ENCODE measurements around the gene NDUFB1. TPM values are rescaled to one million over a fixed set of nuclear protein-coding genes. Genes with fewer than 3 reads are reported as not detected.

Gene NDUFB1
- total RNA-seq, 2 experiments from 2014 or later, result 68.9 to 118 TPM

DNA sequence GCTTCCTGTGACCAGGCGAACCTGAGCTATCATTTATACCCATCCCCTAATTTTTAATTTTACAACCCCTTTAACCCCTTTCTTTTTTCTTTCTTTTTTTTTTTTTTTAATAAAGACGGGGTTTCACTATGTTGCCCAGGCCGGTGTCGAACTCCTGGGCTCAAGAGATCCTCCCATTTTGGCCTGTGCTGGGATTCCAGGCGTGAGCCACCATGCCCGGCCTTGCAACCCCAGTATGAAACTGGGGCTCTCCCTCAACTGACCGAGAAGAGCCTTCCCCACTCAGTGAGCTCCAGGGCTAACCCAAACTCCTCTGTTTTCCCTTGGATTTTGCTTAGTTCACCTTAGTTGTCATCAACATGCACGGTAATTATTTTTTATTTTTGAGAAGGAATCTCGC, 1.3 kb upstream of the NDUFB1 start:
- CTCF ChIA-PET, result interaction anchor here (0.6 to 13.1 kb wide), 6 partner anchors 8 to 529 kb away, joined by 3 to 125 read pairs (median 4); partner anchors contain the start of gene ATXN3
- Mint-ChIP-seq H3K9me3 (ENCODE audit: low read depth) (no peaks in the 10 kb centered on the region), H3K4me3 (peak overlapping the region; percentile 77), H3K27ac (peak overlapping the region; percentile 100), H3K27me3 (no peaks in the 10 kb centered on the region), H3K4me1 (peaks cover 43% of the 10 kb centered on the region), H3K36me3 (ENCODE audit: low read depth) (peaks cover 40% of the 10 kb centered on the region)
- ATAC-seq (no peak), DNase-seq (no peak)
- intact Hi-C loops (cut with DNase I, micrococcal nuclease), result loop anchor here in 1 of 2 experiments (5.0 kb wide), 3 partner anchors 285 to 555 kb away; no protein-coding TSS in a partner anchor
- POLR2A ChIA-PET, result interaction anchor here (0.5 to 7.3 kb wide), 6 partner anchors 15 to 798 kb away, joined by 3 to 59 read pairs (median 3); partner anchors contain the start of gene ATXN3

DNA sequence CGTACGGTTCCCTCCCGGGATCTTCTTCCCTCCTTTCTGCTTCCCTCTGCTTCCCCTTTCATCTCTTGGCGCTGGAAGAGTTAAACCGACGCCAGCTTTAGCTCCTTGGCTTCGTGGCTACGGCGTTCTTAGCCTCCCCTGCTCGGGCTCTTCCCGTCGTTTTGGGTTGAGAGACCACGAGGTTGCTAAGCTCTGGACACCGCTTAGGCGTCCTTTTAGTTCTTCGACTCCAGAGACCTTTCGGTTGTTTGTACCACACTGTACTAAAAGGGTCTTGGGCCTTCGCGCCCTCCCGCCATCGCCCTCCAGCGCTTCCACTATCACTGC, 808 bp upstream of the NDUFB1 start:
- intact Hi-C loops (cut with DNase I, micrococcal nuclease), result loop anchor here in 1 of 2 experiments (5.0 kb wide), 3 partner anchors 285 to 555 kb away; no protein-coding TSS in a partner anchor
- Mint-ChIP-seq H3K27me3 (no peaks in the 10 kb centered on the region), H3K4me1 (peaks cover 39% of the 10 kb centered on the region), H3K4me3 (peak overlapping the region; percentile 77), H3K27ac (peak overlapping the region; percentile 100), H3K9me3 (ENCODE audit: low read depth) (no peaks in the 10 kb centered on the region), H3K36me3 (ENCODE audit: low read depth) (peaks cover 38% of the 10 kb centered on the region)
- DNase-seq (peak; percentile 25), ATAC-seq (peak; percentile 6)
- ChIA-PET POLR2A (interaction anchor here (0.5 to 7.3 kb wide), 4 partner anchors 11 to 798 kb away, joined by 3 to 59 read pairs (median 5); partner anchors contain the start of gene ATXN3), CTCF (interaction anchor here (0.6 to 13.1 kb wide), 6 partner anchors 9 to 530 kb away, joined by 3 to 125 read pairs (median 4); partner anchors contain the start of gene ATXN3)

DNA sequence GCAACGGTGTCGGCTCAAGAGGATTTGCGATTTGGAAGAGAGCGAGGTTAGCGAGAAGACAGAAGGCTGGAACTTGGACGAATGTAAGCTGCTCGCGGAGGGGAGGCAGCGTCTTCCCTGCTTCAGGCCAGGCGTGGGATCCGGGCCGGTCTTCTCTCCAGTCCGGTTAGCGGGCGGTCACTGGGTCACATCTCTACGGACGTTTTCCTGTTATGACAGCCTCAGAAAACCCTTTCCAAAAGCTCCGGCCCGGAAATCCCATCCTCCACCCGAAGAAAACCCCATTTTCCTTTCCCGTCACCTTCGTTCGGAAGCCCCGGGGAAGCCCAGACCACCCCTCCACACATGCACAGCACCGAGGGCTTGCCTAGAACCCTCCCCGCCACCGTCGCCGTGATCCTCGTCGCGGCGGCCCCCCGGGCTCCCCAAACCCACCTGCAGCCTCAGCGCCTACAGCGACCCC, 268 bp downstream of the NDUFB1 start:
- intact Hi-C loops (cut with DNase I, micrococcal nuclease), result loop anchor here (1.0 to 5.0 kb wide), 6 partner anchors 15 to 673 kb away; partner anchors contain the start of genes ATXN3 (in 2 of the 2), GOLGA5 (in 1 of the 2) and TRIP11 (in 1 of the 2)
- H3K27me3 Mint-ChIP-seq, result no peaks in the 10 kb centered on the region
- POLR2A ChIA-PET, result interaction anchor here (0.5 to 7.3 kb wide), 9 partner anchors 12 to 894 kb away, joined by 3 to 59 read pairs (median 4); partner anchors contain the start of genes ATXN3 and TRIP11
- no peak for DNase-seq
- H3K27ac Mint-ChIP-seq, result peak overlapping the region; percentile 100
- peak overlapping the region; percentile 77 for H3K4me3 Mint-ChIP-seq
- no peaks in the 10 kb centered on the region for H3K9me3 Mint-ChIP-seq (ENCODE audit: low read depth)
- ATAC-seq, result peak; percentile 19
- peaks cover 36% of the 10 kb centered on the region for H3K36me3 Mint-ChIP-seq (ENCODE audit: low read depth)
- CTCF ChIA-PET, result interaction anchor here (0.6 to 13.1 kb wide), 11 partner anchors 13 to 1308 kb away, joined by 3 to 125 read pairs (median 3); partner anchors contain the start of genes ATXN3 and TRIP11
- H3K4me1 Mint-ChIP-seq, result peaks cover 33% of the 10 kb centered on the region

DNA sequence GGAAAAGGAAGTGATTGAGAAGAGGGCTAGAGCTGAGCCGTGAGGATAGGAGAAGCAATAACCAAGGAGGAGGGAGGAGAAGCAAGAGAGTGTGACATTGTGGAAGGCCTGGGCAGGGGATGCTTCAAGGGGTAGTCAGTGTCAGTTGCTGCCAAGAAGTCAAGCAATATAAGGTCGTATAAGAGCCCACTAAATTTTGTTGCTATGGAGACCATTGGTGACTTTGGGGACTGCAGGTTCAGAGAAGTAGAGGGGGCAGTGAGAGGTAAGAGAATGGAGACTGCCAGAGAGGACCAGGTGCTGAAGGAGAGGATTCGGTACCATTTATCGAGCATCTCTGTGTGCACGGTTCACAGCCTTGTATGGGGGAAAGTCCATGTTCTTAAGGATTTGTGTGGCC, 12.0 kb downstream of the NDUFB1 start:
- H3K27ac Mint-ChIP-seq, result no peak overlapping the region
- H3K9me3 Mint-ChIP-seq (ENCODE audit: low read depth), result no peaks in the 10 kb centered on the region
- no peak overlapping the region for H3K4me3 Mint-ChIP-seq
- H3K27me3 Mint-ChIP-seq, result no peaks in the 10 kb centered on the region
- ChIA-PET POLR2A (interaction anchor here (0.6 to 5.6 kb wide), 2 partner anchors 13 to 16 kb away, joined by 6 to 59 read pairs; partner anchors contain the start of genes CPSF2 and NDUFB1), CTCF (interaction anchor here (1.7 to 5.5 kb wide), 2 partner anchors 13 to 69 kb away, joined by 5 to 125 read pairs; partner anchors contain the start of genes CPSF2, NDUFB1 and TRIP11)
- DNase-seq, result no peak
- intact Hi-C loops (cut with DNase I, micrococcal nuclease), result loop anchor here in 1 of 2 experiments (5.0 kb wide), 2 partner anchors 568 to 1352 kb away; no protein-coding TSS in a partner anchor
- peaks cover 26% of the 10 kb centered on the region for H3K4me1 Mint-ChIP-seq
- H3K36me3 Mint-ChIP-seq (ENCODE audit: low read depth), result no peaks in the 10 kb centered on the region
- ATAC-seq, result no peak

DNA sequence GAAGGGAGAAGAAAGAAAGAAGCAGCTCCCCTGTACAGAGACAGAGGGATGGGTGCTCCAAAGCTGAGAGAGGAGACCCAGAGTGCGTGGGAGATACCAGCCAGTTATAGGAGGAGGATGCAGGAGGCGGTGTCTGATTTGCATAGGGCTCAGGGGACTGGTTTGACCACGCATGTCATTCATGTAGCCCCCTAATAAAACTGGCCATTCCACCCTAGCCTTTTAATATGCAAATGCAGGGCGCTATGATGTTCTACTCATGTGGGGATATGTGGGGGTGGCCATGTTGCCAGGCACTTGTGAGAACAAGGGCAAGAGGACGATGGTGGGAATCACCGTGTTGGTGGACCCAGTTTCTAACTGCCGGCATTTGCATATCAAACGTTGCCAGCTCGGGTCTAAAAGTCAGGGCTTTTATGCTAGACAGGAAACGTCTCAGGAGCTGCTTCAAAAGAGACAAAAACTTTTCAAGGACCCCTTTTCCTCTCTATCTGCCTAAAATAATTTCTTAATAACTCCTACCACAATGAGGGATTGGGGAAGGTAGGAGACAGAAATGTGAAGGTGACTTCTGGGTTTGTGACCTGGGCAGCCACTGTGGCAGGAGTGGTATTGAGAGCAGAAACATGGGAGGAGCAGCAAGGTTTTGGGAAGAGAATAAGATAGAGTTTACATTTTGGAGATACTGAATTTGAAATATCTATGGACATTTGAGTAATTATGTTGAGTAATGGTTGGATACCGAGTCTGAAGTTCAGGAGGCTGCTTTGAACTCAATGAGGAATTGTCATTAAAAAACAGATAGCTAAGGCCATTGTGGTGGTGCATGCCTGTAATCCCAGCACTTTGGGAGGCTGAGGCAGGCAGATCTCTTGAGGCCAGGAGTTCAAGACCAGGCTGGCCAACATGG, 12.9 kb downstream of the NDUFB1 start:
- H3K4me3 Mint-ChIP-seq, result no peak overlapping the region
- intact Hi-C loops (cut with DNase I, micrococcal nuclease), result loop anchor here in 1 of 2 experiments (5.0 kb wide), 2 partner anchors 569 to 1351 kb away; no protein-coding TSS in a partner anchor
- H3K27me3 Mint-ChIP-seq, result no peaks in the 10 kb centered on the region

DNA sequence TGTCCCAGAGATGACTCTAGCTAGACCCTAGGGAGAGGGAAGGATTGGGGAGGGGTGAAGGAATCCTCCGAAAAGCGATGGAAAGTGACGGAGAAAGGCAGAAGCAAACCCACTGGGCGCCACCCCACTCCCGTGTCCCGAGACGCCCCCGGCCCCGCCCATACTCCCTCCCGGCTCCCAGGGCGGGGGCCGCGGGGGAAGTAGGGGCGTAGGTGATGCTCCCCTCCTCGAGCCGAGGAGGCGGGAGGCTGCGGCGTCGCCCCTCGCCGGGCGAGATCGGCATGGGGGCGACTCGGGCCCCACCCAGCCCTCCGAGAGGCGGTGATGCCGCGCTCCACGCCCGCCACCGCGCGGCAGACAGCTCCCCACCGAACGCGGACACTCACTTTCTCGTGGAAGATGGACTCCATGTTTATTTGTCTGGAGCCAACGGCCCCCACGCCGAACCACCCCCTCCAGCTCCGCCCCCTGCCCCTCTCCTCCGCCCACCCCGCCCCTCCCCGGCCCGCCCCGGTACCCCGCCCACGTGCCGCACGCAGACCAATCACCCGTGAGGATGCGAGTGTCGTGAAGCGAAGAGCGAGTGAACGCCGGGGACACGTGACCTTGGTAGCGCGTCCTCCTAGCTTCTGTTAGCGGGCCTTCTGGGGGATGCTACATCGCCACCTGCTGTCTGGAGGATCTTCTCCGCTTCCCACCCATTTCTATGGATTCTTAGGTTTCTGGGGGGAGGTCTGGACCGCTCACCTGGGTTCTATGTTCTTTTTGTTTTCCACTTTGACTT, 15.2 kb downstream of the NDUFB1 start, which contains the start of gene ATXN3:
Gene ATXN3, minus strand, starts transcription at position 440 of the 784 bp plus-strand sequence. Its CDS starts 30 bp downstream, at position 410.
- no peaks in the 10 kb centered on the region for H3K27me3 Mint-ChIP-seq
- DNase-seq (peak; percentile 98), ATAC-seq (peak; percentile 97)
- peaks cover 2% of the 10 kb centered on the region for H3K36me3 Mint-ChIP-seq (ENCODE audit: low read depth)
- ChIA-PET CTCF (interaction anchor here (0.6 to 5.5 kb wide), 12 partner anchors 9 to 518 kb away, joined by 3 to 125 read pairs (median 3); partner anchors contain the start of genes CPSF2, NDUFB1 and TRIP11), POLR2A (interaction anchor here (0.6 to 5.6 kb wide), 6 partner anchors 11 to 741 kb away, joined by 3 to 59 read pairs (median 6); partner anchors contain the start of genes CPSF2, NDUFB1 and TRIP11)
- H3K4me3 Mint-ChIP-seq, result peak within 1 kb of the TSS; percentile 90
- intact Hi-C loops (cut with DNase I, micrococcal nuclease), result loop anchor here (1.0 to 5.0 kb wide), 8 partner anchors 15 to 1349 kb away; partner anchors contain the start of genes CPSF2 (in 2 of the 2), NDUFB1 (in 2 of the 2), TRIP11 (in 2 of the 2) and GOLGA5 (in 1 of the 2)
- H3K27ac Mint-ChIP-seq, result peak within 1 kb of the TSS; percentile 92
- no peaks in the 10 kb centered on the region for H3K9me3 Mint-ChIP-seq (ENCODE audit: low read depth)
- peaks cover 42% of the 10 kb centered on the region for H3K4me1 Mint-ChIP-seq

More for the DNA sequence above, 12.9 kb downstream of the NDUFB1 start:
- Mint-ChIP-seq H3K9me3 (ENCODE audit: low read depth) (no peaks in the 10 kb centered on the region), H3K27ac (peak overlapping the region; percentile 49), H3K36me3 (ENCODE audit: low read depth) (no peaks in the 10 kb centered on the region), H3K4me1 (peaks cover 30% of the 10 kb centered on the region)
- POLR2A ChIA-PET, result interaction anchor here (0.6 to 5.6 kb wide), 4 partner anchors 14 to 712 kb away, joined by 3 to 59 read pairs (median 4); partner anchors contain the start of genes CPSF2 and NDUFB1
- ATAC-seq, result no peak
- DNase-seq, result peak; percentile 38
- CTCF ChIA-PET, result interaction anchor here (0.7 to 5.5 kb wide), 5 partner anchors 9 to 1259 kb away, joined by 3 to 125 read pairs (median 4); partner anchors contain the start of genes CPSF2, NDUFB1 and TRIP11

DNA sequence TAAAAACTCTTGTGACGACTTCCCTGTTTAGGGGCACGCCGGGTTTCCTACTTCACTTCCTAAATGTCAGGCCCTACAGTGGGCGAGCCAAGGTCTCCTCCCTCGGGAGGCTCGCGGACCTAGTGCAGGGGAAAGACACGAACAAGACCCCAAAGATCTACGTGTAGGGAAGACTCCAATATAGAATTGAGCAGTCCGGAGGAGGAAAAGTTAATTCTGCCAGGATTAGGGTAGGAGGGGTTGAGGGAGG, 15.7 kb downstream of the NDUFB1 start:
- ATAC-seq, result no peak
- Mint-ChIP-seq H3K36me3 (ENCODE audit: low read depth) (peaks cover 2% of the 10 kb centered on the region), H3K27ac (peak overlapping the region; percentile 91), H3K9me3 (ENCODE audit: low read depth) (no peaks in the 10 kb centered on the region), H3K27me3 (no peaks in the 10 kb centered on the region), H3K4me3 (peak overlapping the region; percentile 90), H3K4me1 (peaks cover 42% of the 10 kb centered on the region)
- peak; percentile 24 for DNase-seq
- CTCF ChIA-PET, result interaction anchor here (0.8 to 5.5 kb wide), 4 partner anchors 15 to 130 kb away, joined by 3 to 125 read pairs (median 3); partner anchors contain the start of genes CPSF2 and NDUFB1
- POLR2A ChIA-PET, result interaction anchor here (0.6 to 5.6 kb wide), 3 partner anchors 16 to 71 kb away, joined by 4 to 59 read pairs (median 8); partner anchors contain the start of genes CPSF2, NDUFB1 and TRIP11
- intact Hi-C loops (cut with DNase I, micrococcal nuclease), result loop anchor here (1.0 to 5.0 kb wide), 8 partner anchors 15 to 1349 kb away; partner anchors contain the start of genes CPSF2 (in 2 of the 2), NDUFB1 (in 2 of the 2), TRIP11 (in 2 of the 2) and GOLGA5 (in 1 of the 2)

DNA sequence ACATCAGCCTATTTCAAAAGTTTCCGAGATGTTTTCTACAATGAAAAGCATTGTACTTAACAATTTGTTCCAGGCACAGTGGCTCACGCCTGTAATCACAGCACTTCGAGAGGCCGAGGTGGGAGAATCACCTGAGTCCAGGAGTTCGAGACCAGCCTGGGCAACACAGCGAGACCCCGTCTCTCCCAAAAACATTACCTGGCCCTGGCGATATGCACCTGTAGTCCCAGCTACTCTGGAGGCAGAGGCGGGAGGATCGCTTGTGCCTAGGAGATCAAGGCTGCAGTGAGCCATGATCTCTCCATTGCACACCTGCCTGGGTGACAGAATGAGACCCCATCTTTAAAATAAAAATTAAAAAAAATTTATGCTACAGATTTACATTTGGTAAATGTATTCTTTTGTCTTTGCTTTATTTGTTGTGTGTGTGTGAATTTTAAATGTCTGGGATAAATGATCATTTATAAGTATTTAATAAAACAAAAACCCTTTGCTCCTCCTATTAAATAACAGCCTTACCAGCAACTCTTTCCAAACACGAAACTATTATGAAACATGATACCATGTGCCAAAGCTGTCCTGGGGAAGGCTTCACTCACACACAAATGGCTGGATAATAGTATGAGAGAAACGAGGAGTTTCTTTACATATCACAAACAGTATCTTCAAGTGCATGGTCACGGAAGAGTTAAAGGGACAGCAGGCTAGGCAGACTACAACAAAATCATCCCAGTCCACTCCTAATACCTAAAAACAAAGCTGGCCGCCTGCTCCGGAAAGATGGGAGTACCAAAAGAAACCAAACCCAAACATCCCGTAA, 16.2 kb downstream of the NDUFB1 start:
- Mint-ChIP-seq H3K4me3 (peak overlapping the region; percentile 90), H3K27me3 (no peaks in the 10 kb centered on the region), H3K4me1 (peaks cover 42% of the 10 kb centered on the region), H3K36me3 (ENCODE audit: low read depth) (peaks cover 2% of the 10 kb centered on the region), H3K27ac (peak overlapping the region; percentile 91), H3K9me3 (ENCODE audit: low read depth) (no peaks in the 10 kb centered on the region)
- ChIA-PET POLR2A (interaction anchor here (0.6 to 5.6 kb wide), 3 partner anchors 17 to 71 kb away, joined by 4 to 59 read pairs (median 8); partner anchors contain the start of genes CPSF2, NDUFB1 and TRIP11), CTCF (interaction anchor here (1.1 to 5.5 kb wide), 3 partner anchors 14 to 65 kb away, joined by 3 to 125 read pairs (median 3); partner anchors contain the start of genes CPSF2 and NDUFB1)
- DNase-seq (no peak), ATAC-seq (no peak)
- intact Hi-C loops (cut with DNase I, micrococcal nuclease), result loop anchor here in 1 of 2 experiments (5.0 kb wide), 2 partner anchors 572 to 1348 kb away; no protein-coding TSS in a partner anchor

DNA sequence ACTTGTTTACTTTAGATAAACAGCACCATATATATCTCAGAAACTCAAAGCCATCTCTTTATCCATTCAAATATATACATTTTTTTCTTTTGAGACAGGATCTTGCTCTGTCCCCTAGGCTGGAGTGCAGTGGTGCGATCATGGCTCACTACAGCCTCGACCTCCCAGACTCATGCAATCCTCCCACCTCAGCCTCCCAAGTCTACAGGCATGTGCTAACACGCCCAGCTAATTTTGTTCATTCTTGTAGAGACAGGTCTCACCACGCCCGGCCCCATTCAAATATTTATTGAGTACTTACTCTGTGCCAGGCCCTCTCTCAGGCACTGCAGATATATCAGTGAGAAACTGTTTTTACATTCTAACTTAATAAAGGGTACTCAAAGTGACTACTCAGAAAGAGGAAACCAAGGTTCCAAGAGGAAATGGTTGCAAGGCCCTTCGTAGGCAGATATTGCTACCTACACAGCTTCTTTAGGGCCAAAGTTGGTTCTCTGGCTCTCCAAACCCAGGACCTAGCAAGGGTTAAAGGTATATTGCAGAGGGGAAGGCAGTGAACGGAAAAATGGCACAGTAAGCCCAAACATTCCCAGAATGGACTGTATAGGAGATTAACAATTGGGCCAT, 18.0 kb downstream of the NDUFB1 start:
- Mint-ChIP-seq H3K36me3 (ENCODE audit: low read depth) (peaks cover 2% of the 10 kb centered on the region), H3K27ac (no peak overlapping the region), H3K27me3 (no peaks in the 10 kb centered on the region), H3K4me3 (no peak overlapping the region), H3K4me1 (peaks cover 41% of the 10 kb centered on the region), H3K9me3 (ENCODE audit: low read depth) (no peaks in the 10 kb centered on the region)
- ATAC-seq (no peak), DNase-seq (no peak)
- intact Hi-C loops (cut with DNase I, micrococcal nuclease), result no loop called here
- ChIA-PET POLR2A (no interaction called here), CTCF (interaction anchor here (1.6 kb wide), 1 partner anchor 45 kb away, joined by 3 read pairs; no protein-coding TSS in a partner anchor)
